ENCODE results near the gene BCL6.
"Not testable (repeated sequence)": the region's sequence is repeated elsewhere in the genome, so short reads cannot be mapped to it uniquely, and the experiment has no call there.

The BCL6 gene

GRCh38 chr3:187709155-187709554 lies 36.1 kb downstream of the BCL6 start:
- no peak for DNase-seq

DNA sequence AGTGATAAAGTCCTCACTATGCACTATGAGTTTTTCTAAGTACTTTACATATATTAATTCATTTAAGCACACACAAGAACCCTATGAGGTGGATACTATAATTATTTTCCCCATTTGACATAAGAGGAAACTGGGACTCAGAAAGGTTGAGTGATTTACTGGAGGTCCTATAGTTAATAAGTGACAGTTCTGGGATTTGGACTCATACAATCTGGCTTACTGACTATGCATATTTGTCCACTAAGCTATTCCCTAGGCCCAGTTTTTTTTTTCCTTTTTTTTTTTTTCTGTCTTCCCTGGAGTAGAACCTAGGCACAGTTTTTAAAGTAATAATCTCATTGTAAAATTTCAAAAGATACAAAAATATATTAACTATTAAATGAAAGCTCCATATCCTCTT lies 36.6 kb downstream of the BCL6 start:
- no peak for DNase-seq

DNA sequence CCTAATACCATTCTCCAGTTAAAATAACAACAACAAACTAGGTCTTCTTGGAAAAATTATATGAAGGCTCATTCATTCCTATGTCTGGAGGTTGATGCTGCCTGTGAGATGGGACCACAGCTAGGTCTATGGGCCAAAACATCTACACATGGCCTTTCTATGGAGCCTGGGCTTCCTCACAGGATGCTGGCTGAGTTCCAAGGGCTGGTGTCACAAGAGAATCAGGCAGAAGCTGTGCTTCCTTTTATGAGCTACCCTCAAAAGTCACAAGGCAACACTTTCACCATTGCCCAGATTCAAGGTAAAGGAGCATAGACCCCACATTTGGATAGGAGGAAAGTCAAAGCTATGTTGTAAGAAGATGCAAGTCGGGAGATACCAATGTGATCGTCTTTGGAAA lies 38.3 kb downstream of the BCL6 start:
- DNase-seq = no peak

- no peak for DNase-seq
These were observed 40.1 kb downstream of the BCL6 start for GRCh38 chr3:187705164-187705563.

DNA sequence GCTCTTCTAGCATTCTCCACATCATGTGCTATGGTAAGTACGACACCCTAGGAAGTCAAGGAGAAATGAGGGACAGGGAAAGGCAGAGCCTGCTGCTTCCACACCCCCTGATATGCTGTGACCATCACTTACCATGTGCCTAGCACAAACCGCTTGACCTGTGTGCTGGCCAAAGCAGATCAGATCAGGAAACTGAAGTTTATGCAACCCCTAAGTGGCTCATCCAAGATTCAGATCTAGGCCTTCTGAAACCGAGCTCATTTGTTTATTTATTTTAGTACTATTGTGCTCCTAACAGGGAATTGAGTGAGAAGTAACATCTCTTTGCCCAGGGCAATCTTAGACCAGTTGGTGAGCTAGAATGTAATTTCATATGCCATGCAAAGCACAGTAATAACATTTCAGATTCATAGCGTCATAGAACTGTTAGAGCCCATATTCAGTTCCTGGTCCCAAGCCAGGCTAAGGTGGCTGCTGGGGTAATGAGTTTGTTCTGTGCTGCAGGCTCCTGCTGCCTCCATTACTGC lies 42.7 kb downstream of the BCL6 start, which contains the start of gene RTP2:
RTP2 (minus strand) TSS at position 51 of the 527 bp plus-strand sequence. CDS start 429 bp downstream, outside the sequence.
- no peak for DNase-seq

DNA sequence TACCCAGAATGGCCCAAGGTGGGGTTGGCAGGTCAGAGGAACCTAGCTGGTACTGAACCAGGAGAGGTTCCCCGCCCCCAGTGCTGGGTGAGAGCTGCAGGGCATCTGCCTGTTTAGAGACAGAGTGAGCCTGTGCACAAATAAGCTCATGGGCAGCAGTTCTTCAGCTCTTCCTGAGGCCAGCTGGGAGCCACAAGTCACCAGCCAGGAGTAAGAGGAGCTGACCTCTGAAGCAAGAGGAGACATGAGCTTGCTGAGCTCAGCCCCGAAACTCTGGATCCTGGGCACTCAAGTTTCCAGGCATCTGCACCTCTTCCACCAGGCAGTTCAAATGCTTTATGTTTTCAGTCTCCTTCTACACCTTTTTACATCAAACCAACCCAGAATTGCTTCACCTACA lies 45.0 kb downstream of the BCL6 start:
- no peak for DNase-seq

DNA sequence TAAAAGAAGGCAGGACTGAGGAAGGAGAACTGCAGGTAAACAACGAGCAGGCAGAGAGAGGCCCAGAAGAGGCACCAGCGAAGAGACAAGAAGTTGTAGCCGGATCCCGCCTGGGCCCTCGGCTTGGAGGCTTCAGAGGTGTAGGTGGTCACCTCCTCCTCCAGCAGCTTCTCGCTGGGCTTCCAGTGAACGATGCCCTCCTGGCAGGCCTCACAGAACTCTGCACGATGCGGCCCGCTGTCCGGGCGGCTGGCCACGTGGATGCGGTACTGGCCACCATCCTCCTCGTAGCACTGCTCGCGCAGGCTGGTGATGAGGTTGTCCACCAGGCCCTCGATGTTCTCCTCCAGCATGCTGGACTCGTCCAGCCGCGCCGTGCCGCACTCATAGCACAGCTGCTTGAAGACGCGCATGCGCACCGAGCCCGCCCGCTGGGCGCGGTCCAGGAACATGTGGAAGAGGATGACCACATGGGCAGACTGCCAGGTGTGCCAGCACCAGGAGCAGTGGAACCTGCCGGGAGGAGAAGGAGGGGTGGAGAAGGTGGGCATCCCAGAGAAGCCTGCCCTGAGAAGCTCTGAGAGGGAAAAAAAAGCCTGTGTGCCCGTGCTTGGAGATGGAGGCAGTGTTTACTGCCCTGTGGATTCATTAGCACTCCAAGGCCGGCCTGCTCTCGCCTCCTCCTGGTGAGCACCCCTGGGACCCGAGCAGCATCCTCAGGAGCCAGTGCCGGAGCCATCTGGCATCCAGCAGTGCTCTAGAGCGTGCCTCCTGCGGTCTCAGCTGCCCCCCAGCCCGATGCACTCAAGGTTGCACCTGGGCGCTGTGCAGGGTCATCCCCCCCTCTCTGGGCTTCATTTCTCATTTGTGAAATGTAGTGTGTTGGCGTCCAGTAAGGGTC lies 46.5 kb downstream of the BCL6 start:
- no peak for DNase-seq

GRCh38 chr3:187696021-187696420 lies 49.2 kb downstream of the BCL6 start:
- no peak for DNase-seq

- no peak for DNase-seq
These were observed 49.8 kb downstream of the BCL6 start for GRCh38 chr3:187695449-187695848.

- DNase-seq = no peak
These were observed 50.5 kb downstream of the BCL6 start for GRCh38 chr3:187694801-187695200.

DNA sequence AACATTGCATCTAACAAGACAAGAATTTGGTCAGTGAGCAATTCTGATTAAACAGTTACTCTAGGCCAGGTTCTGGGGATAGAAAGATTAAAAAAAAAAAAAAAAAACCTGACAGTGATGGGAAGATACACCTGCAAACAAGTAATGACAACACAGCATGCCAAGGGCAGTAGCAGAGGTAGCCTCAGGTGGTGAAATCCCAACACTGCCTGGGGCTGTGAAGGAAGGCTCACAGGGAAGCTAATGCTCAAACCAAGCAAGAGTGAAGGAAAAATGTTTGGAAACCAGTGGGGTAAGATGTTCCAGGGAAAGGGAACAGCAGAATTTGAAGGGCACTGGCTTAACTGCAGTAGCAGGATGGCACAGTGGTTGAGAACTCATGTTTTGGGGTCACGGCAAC lies 51.8 kb downstream of the BCL6 start:
- no peak for DNase-seq

- DNase-seq = no peak
These were observed 55.3 kb downstream of the BCL6 start for GRCh38 chr3:187689984-187690383.

- DNase-seq = no peak
These were observed 58.5 kb downstream of the BCL6 start for GRCh38 chr3:187686621-187687273.

GRCh38 chr3:187685948-187686347 lies 59.3 kb downstream of the BCL6 start:
- no peak for DNase-seq

DNA sequence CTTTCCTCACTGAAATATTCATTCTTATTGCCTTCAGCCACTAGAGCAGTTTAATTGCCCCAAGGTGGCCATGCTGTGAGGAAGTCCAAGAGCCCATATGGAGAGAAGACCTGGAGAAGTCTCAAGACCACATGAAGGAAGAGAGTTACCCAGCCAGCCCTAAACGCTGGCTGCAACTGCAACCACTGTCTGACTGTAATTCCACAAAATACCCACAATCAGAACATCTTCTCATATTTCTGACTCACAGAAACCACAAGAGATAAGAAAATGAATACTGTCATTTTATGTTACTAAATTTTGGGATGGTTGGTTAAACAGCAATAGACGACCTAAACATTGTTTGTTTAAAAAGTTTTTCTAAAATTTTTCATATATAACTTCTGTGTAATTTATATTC lies 60.4 kb downstream of the BCL6 start:
- no peak for DNase-seq

DNA sequence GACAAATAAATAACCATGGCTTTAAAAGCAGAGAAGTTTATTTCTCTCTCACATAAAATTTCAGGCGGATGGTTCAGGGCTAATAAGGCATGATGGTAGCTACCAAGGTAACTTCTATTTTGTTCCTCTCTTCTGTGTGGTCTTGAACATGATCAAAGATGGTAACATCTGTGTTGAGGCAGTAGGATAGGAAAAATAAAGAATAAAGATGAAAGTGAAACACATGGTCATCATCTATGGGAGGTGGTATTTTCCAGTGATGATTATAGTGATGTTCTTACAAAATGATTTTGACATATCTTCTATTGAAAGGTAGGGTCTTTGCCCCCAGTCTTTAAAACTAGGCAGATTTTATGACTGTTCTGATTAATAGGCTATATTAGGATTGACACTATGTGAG lies 60.8 kb downstream of the BCL6 start:
- no peak for DNase-seq

- not testable (repeated sequence) for DNase-seq
These were observed 63.5 kb downstream of the BCL6 start for GRCh38 chr3:187681756-187682155.

- DNase-seq = peak; percentile 86
These were observed 65.5 kb downstream of the BCL6 start for GRCh38 chr3:187679638-187680396.

DNA sequence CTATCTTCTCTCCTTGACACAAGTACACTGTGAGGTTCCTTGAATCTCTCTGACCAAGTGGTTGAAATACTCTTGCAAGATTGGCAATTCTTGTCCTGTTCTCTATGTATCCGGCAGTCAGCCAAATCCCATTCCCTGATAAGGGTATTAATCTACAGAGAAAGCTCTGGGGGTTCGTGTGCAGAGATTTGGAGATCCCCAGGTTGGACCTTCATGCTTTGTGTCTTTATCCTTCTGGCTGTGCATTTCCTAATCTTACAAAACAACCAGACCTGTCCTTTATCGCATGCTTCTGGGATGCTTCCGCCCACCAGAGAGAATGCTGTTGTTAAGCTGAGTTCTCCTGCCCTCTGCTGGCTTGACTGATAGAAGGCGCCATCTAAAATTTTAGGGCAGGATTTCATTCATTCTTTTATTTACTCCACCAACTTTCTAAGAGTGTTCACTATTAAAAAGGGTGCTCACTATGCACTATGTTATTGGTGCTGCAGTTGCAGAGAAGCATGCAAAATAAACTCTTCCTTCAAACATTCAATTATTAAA lies 66.5 kb downstream of the BCL6 start:
- no peak for DNase-seq

DNA sequence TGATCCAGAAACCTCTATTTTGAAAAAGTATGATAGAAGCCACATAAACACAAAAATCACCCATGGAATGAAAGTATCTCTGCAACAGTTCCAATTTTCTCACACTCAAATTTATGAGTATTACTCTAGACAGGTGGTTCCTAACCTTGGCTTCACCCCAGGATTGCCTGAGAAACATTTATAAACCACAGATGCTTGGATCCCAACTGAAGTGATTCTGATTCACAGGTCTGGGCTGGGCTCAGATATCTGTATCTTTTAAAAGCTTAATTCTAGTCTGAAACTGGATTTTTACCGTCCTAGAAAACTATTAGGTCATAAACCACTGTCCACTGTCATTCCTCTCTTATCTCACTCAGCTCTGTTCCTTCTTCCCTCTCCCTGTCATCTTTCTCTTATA lies 67.7 kb downstream of the BCL6 start:
- no peak for DNase-seq

GRCh38 chr3:187673012-187673411 lies 72.3 kb downstream of the BCL6 start:
- no peak for DNase-seq

Data from activated CD8-positive, alpha-beta memory T cell treated with anti-CD3 and anti-CD28 coated beads for 24 hours (primary cell).